HepG2 (cell line): ENCODE results near the gene CCDC106. TPM values are rescaled to one million over a fixed set of nuclear protein-coding genes. Genes with fewer than 3 reads are reported as not detected.

Source experiments
- DZIP1 ChIP-seq: sonication (generic); formaldehyde crosslinking; IDR thresholded peaks from 2 replicates; pipeline ENCODE4 v1.5.0; 2020; ENCODE audit warnings: mild to moderate bottlenecking, missing genetic modification reagents
- ELF3 ChIP-seq: IDR thresholded peaks from 2 replicates; pipeline ENCODE4 v1.6.1; 2016; ENCODE audit warnings: missing genetic modification reagents, missing compliant biosample characterization
- HIC2 ChIP-seq: sonication (generic); formaldehyde crosslinking; IDR thresholded peaks from 2 replicates; pipeline ENCODE4 v1.9.0; 2022; ENCODE audit warnings: low read depth, missing genetic modification reagents
- HNF1B ChIP-seq: sonication (generic); formaldehyde crosslinking; IDR thresholded peaks from 2 replicates; pipeline ENCODE4 v1.5.1; 2020; ENCODE audit warnings: mild to moderate bottlenecking, moderate library complexity, missing genetic modification reagents
- NCOA1 ChIP-seq: sonication (generic); formaldehyde crosslinking; IDR thresholded peaks from 2 replicates; pipeline ENCODE4 v1.9.0; 2021; ENCODE audit warnings: missing genetic modification reagents
- NFKB2 ChIP-seq: sonication (generic); formaldehyde crosslinking; IDR thresholded peaks from 2 replicates; pipeline ENCODE4 v1.4.0; 2020; ENCODE audit warnings: missing genetic modification reagents, borderline replicate concordance
- POLR2AphosphoS2 ChIP-seq: IDR thresholded peaks from 2 replicates; pipeline ENCODE4 v1.6.1; 2011; ENCODE audit warnings: low read depth, low read length, improper control_type of control experiment
- RARG ChIP-seq: sonication (generic); formaldehyde crosslinking; IDR thresholded peaks from 2 replicates; pipeline ENCODE4 v1.4.0; 2020; ENCODE audit warnings: low read depth, mild to moderate bottlenecking, missing genetic modification reagents
- SAFB2 ChIP-seq: sonication (generic); formaldehyde crosslinking; IDR thresholded peaks from 2 replicates; pipeline ENCODE4 v1.5.1; 2020; ENCODE audit warnings: missing genetic modification reagents, low read depth, mild to moderate bottlenecking, borderline replicate concordance
- ZFP36L1 ChIP-seq: sonication (generic); formaldehyde crosslinking; IDR thresholded peaks from 2 replicates; pipeline ENCODE4 v1.8.0; 2022; ENCODE audit warnings: mild to moderate bottlenecking, missing genetic modification reagents, moderate library complexity
- ZNF335 ChIP-seq: sonication (generic); formaldehyde crosslinking; IDR thresholded peaks from 2 replicates; pipeline ENCODE4 v1.4.0; 2020; ENCODE audit warnings: missing genetic modification reagents
- ZNF446 ChIP-seq: sonication (generic); formaldehyde crosslinking; IDR thresholded peaks from 2 replicates; pipeline ENCODE4 v1.5.0; 2020; ENCODE audit warnings: mild to moderate bottlenecking, missing genetic modification reagents
- ZNF510 ChIP-seq: sonication (generic); formaldehyde crosslinking; IDR thresholded peaks from 2 replicates; pipeline ENCODE4 v1.4.0; 2020; ENCODE audit warnings: low read depth, mild to moderate bottlenecking, missing genetic modification reagents
- ZNF550 ChIP-seq: sonication (generic); formaldehyde crosslinking; IDR thresholded peaks from 2 replicates; pipeline ENCODE4 v1.4.0; 2020; ENCODE audit warnings: mild to moderate bottlenecking, missing genetic modification reagents, borderline replicate concordance
- ZNF563 ChIP-seq: sonication (generic); formaldehyde crosslinking; IDR thresholded peaks from 2 replicates; pipeline ENCODE4 v1.8.0; 2022; ENCODE audit warnings: mild to moderate bottlenecking, moderate library complexity, missing genetic modification reagents
- ZNF724P ChIP-seq: sonication (generic); formaldehyde crosslinking; IDR thresholded peaks from 2 replicates; pipeline ENCODE4 v1.8.0; 2022; ENCODE audit warnings: missing genetic modification reagents, borderline replicate concordance
- polyA plus RNA-seq, 8 experiments: library from polyadenylated mRNA; depleted of rRNA in 3 of 8; stranded (reverse) in 7 of 8; unstranded in 1 of 8; fragments of >200 nt; fragmentation: Illumina TruSeq in 4 of 8; extraction: Trizol in 4 of 8; gene quantifications; 2 replicates each; pipeline versions ENCODE4 v1.2.1 to v1.2.3, GENCODE V29; 2011 to 2016; ENCODE audit warnings: low read depth in 4 of 8, missing spikeins in 1 of 8, mixed read lengths in 1 of 8; ENCODE audit not compliant: insufficient read depth in 1 of 8
- total RNA-seq, 5 experiments: library from RNA; depleted of rRNA; stranded (reverse); fragments of >200 nt; fragmentation: Illumina TruSeq; extraction: Trizol; gene quantifications; 2 replicates each; pipeline ENCODE4 v1.2.3, GENCODE V29; 2016; ENCODE audit warnings: low read depth in 1 of 5
- TF ChIP-seq, protein P1 (sequence below): IDR thresholded peaks from 2 replicates; pipeline ENCODE4 v1.6.1; 2012; ENCODE audit warnings: low read length, improper control_type of control experiment
- TF ChIP-seq, protein P2 (sequence below): sonication (generic); formaldehyde crosslinking; IDR thresholded peaks from 2 replicates; pipeline ENCODE4 v1.4.0; 2020; ENCODE audit warnings: missing genetic modification reagents, low read depth, mild to moderate bottlenecking, borderline replicate concordance
- TF ChIP-seq, protein P3 (sequence below): IDR thresholded peaks from 2 replicates; pipeline ENCODE4 v1.6.1; 2016; ENCODE audit warnings: low read depth, borderline replicate concordance

CCDC106 gene
- total and polyA plus RNA-seq, 2 of the 13 experiments (the other 11 are each of a cell fraction or from before 2014, with no cell fraction given): 4.7 to 8.8 TPM

GRCh38 chr19:55640043-55640576, 7.9 kb upstream of the CCDC106 start (continued):
- TF ChIP-seq DZIP1: no peak; the same call in 1 of the 2 replicates
- no peak for TF ChIP-seq RARG (CRISPR knock-in tag)
- peak; percentile 59; the same call in 1 of the 2 replicates for TF ChIP-seq NCOA1
- peak; percentile 64; the same call in 1 of the 2 replicates for TF ChIP-seq NFKB2 (CRISPR knock-in tag)
- TF ChIP-seq ZNF724P (CRISPR knock-in tag): 0 out of 2 replicates have a peak, but pooled peaks have one; percentile 15
- TF ChIP-seq HNF1B (CRISPR knock-in tag): peak; percentile 48; the same call in 1 of the 2 replicates
- no peak for TF ChIP-seq POLR2AphosphoS2
- TF ChIP-seq, protein P1, sequence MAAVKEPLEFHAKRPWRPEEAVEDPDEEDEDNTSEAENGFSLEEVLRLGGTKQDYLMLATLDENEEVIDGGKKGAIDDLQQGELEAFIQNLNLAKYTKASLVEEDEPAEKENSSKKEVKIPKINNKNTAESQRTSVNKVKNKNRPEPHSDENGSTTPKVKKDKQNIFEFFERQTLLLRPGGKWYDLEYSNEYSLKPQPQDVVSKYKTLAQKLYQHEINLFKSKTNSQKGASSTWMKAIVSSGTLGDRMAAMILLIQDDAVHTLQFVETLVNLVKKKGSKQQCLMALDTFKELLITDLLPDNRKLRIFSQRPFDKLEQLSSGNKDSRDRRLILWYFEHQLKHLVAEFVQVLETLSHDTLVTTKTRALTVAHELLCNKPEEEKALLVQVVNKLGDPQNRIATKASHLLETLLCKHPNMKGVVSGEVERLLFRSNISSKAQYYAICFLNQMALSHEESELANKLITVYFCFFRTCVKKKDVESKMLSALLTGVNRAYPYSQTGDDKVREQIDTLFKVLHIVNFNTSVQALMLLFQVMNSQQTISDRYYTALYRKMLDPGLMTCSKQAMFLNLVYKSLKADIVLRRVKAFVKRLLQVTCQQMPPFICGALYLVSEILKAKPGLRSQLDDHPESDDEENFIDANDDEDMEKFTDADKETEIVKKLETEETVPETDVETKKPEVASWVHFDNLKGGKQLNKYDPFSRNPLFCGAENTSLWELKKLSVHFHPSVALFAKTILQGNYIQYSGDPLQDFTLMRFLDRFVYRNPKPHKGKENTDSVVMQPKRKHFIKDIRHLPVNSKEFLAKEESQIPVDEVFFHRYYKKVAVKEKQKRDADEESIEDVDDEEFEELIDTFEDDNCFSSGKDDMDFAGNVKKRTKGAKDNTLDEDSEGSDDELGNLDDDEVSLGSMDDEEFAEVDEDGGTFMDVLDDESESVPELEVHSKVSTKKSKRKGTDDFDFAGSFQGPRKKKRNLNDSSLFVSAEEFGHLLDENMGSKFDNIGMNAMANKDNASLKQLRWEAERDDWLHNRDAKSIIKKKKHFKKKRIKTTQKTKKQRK: no peak
- no peak for TF ChIP-seq ZNF335 (CRISPR knock-in tag)
- TF ChIP-seq ZNF563 (CRISPR knock-in tag): no peak
- no peak for TF ChIP-seq ZNF446
- no peak for TF ChIP-seq HIC2
- no peak for TF ChIP-seq ZNF510
- no peak for TF ChIP-seq ZNF550 (CRISPR knock-in tag)
- TF ChIP-seq ZFP36L1: no peak
- TF ChIP-seq, protein P2, sequence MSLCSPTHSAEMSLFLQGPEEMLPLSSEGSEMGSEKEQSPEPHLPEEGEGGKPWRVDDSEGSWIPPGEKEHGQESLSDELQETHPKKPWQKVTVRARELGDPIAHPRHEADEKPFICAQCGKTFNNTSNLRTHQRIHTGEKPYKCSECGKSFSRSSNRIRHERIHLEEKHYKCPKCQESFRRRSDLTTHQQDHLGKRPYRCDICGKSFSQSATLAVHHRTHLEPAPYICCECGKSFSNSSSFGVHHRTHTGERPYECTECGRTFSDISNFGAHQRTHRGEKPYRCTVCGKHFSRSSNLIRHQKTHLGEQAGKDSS (CRISPR knock-in tag): no peak
- TF ChIP-seq, protein P3, sequence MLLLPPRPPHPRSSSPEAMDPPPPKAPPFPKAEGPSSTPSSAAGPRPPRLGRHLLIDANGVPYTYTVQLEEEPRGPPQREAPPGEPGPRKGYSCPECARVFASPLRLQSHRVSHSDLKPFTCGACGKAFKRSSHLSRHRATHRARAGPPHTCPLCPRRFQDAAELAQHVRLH (CRISPR knock-in tag): peak; percentile 7; the same call in 1 of the 2 replicates
- TF ChIP-seq ELF3 (CRISPR knock-in tag): no peak
- no peak for TF ChIP-seq SAFB2 (CRISPR knock-in tag)
